ENCODE measurements around the gene HDLBP. TPM values are rescaled to one million over a fixed set of nuclear protein-coding genes. Genes with fewer than 3 reads are reported as not detected.
A peak's percentile ranks its signal among the peaks of the same experiment; 100 is the strongest.

HDLBP gene
- polyA plus RNA-seq, 6 donors from 2014 or later, result 10.0 to 54.7 (median 28.7) TPM

GRCh38 chr2:241273210-241274020 is 42.1 kb downstream of the HDLBP start:
- Mint-ChIP-seq H3K4me3 (peak overlapping the region; percentile 74 to 90 (median 85)), H3K36me3 (peaks cover 0 to 11% of the 10 kb centered on the region in 2 donors), H3K27me3 (no peaks in the 10 kb centered on the region), H3K27ac (peak overlapping the region in 5 of 6 donors; percentile 75 to 87 (median 78)), H3K4me1 (peaks cover 34 to 46% (median 45%) of the 10 kb centered on the region in 3 donors), H3K9me3 (peaks cover 4 to 12% (median 6%) of the 10 kb centered on the region in 7 donors)
- ATAC-seq (ENCODE audit: low read depth in 2 of 2) (peak in 1 of 2 donors; percentile 11), DNase-seq (no peak)

- H3K27ac Mint-ChIP-seq, result peak overlapping the region in 2 of 6 donors; percentile 78 to 91
- DNase-seq (peak; percentile 50), ATAC-seq (ENCODE audit: low read depth in 2 of 2) (peak; percentile 56 to 60)
- peaks cover 0 to 11% of the 10 kb centered on the region in 2 donors for H3K36me3 Mint-ChIP-seq
- H3K9me3 Mint-ChIP-seq, result peaks cover 4 to 12% (median 6%) of the 10 kb centered on the region in 7 donors
- H3K4me3 Mint-ChIP-seq, result peak overlapping the region; percentile 74 to 94 (median 89)
- H3K27me3 Mint-ChIP-seq, result no peaks in the 10 kb centered on the region
- peaks cover 34 to 48% (median 45%) of the 10 kb centered on the region in 3 donors for H3K4me1 Mint-ChIP-seq
Observed at GRCh38 chr2:241272303-241273209, 42.9 kb downstream of the HDLBP start.

GRCh38 chr2:241271706-241272302 is 43.7 kb downstream of the HDLBP start:
- Mint-ChIP-seq H3K4me1 (peaks cover 34 to 55% (median 44%) of the 10 kb centered on the region in 3 donors), H3K9me3 (peaks cover 4 to 12% (median 6%) of the 10 kb centered on the region in 7 donors), H3K27ac (peak overlapping the region; percentile 91 to 96 (median 94)), H3K36me3 (peaks cover 2 to 11% of the 10 kb centered on the region in 2 donors), H3K4me3 (peak overlapping the region; percentile 90 to 98 (median 95)), H3K27me3 (no peaks in the 10 kb centered on the region)
- ATAC-seq (ENCODE audit: low read depth in 2 of 2) (peak; percentile 66 to 69), DNase-seq (peak; percentile 49)

- ATAC-seq (ENCODE audit: low read depth in 2 of 2) (no peak), DNase-seq (no peak)
- peak overlapping the region in 3 of 6 donors; percentile 4 to 91 (median 77) for H3K27ac Mint-ChIP-seq
- H3K4me3 Mint-ChIP-seq, result peak overlapping the region in 7 of 8 donors; percentile 9 to 98 (median 92)
- no peaks in the 10 kb centered on the region for H3K27me3 Mint-ChIP-seq
- peaks cover 7 to 10% of the 10 kb centered on the region in 2 donors for H3K36me3 Mint-ChIP-seq
- peaks cover 3 to 8% (median 6%) of the 10 kb centered on the region in 7 donors for H3K9me3 Mint-ChIP-seq
- H3K4me1 Mint-ChIP-seq, result peaks cover 34 to 60% (median 44%) of the 10 kb centered on the region in 3 donors
Observed at GRCh38 chr2:241270531-241270930, 44.9 kb downstream of the HDLBP start.

- no peak for ATAC-seq (ENCODE audit: low read depth in 2 of 2)
- H3K27me3 Mint-ChIP-seq, result no peaks in the 10 kb centered on the region
- no peak for DNase-seq
- peak overlapping the region in 4 of 8 donors; percentile 30 to 94 (median 55) for H3K4me3 Mint-ChIP-seq
- peaks cover 34 to 56% (median 44%) of the 10 kb centered on the region in 3 donors for H3K4me1 Mint-ChIP-seq
- no peak overlapping the region for H3K27ac Mint-ChIP-seq
- H3K9me3 Mint-ChIP-seq, result peaks cover 0 to 3% (median 0%) of the 10 kb centered on the region in 7 donors
- H3K36me3 Mint-ChIP-seq, result peaks cover under 1 to 10% of the 10 kb centered on the region in 2 donors
Observed at GRCh38 chr2:241269707-241270520, 45.6 kb downstream of the HDLBP start.

- peak overlapping the region in 3 of 8 donors; percentile 28 to 74 (median 61) for H3K4me3 Mint-ChIP-seq
- peaks cover 0 to 2% (median 0%) of the 10 kb centered on the region in 7 donors for H3K9me3 Mint-ChIP-seq
- H3K36me3 Mint-ChIP-seq, result peaks cover 0 to 10% of the 10 kb centered on the region in 2 donors
- peaks cover 27 to 45% (median 39%) of the 10 kb centered on the region in 3 donors for H3K4me1 Mint-ChIP-seq
- DNase-seq, result no peak
- H3K27ac Mint-ChIP-seq, result peak overlapping the region in 4 of 6 donors; percentile 49 to 82 (median 57)
- H3K27me3 Mint-ChIP-seq, result no peaks in the 10 kb centered on the region
- no peak for ATAC-seq (ENCODE audit: low read depth in 2 of 2)
Observed at GRCh38 chr2:241268716-241269445, 46.6 kb downstream of the HDLBP start.

- ATAC-seq (ENCODE audit: low read depth in 2 of 2), result no peak
- peaks cover 21 to 40% (median 34%) of the 10 kb centered on the region in 3 donors for H3K4me1 Mint-ChIP-seq
Observed at GRCh38 chr2:241268306-241268705, 47.2 kb downstream of the HDLBP start.

GRCh38 chr2:241267249-241268067 is 48.0 kb downstream of the HDLBP start:
- Mint-ChIP-seq H3K4me1 (peaks cover 17 to 36% (median 30%) of the 10 kb centered on the region in 3 donors), H3K27me3 (no peaks in the 10 kb centered on the region), H3K4me3 (peak overlapping the region in 1 of 8 donors; percentile 3), H3K27ac (peak overlapping the region in 3 of 6 donors; percentile 51 to 81 (median 67)), H3K9me3 (no peaks in the 10 kb centered on the region), H3K36me3 (peaks cover 10 to 13% of the 10 kb centered on the region in 2 donors)
- no peak for ATAC-seq (ENCODE audit: low read depth in 2 of 2)
- no peak for DNase-seq

More at GRCh38 chr2:241268306-241268705, 47.2 kb downstream of the HDLBP start:
- H3K36me3 Mint-ChIP-seq, result peaks cover 4 to 10% of the 10 kb centered on the region in 2 donors
- no peaks in the 10 kb centered on the region for H3K27me3 Mint-ChIP-seq
- H3K4me3 Mint-ChIP-seq, result peak overlapping the region in 1 of 8 donors; percentile 74
- no peaks in the 10 kb centered on the region for H3K9me3 Mint-ChIP-seq
- H3K27ac Mint-ChIP-seq, result peak overlapping the region in 4 of 6 donors; percentile 19 to 64 (median 47)
- no peak for DNase-seq

- ATAC-seq (ENCODE audit: low read depth in 2 of 2) (no peak), DNase-seq (no peak)
- H3K27ac Mint-ChIP-seq, result no peak overlapping the region
- H3K4me1 Mint-ChIP-seq, result peaks cover 5 to 22% (median 18%) of the 10 kb centered on the region in 3 donors
- H3K9me3 Mint-ChIP-seq, result no peaks in the 10 kb centered on the region
- no peak overlapping the region for H3K4me3 Mint-ChIP-seq
- no peaks in the 10 kb centered on the region for H3K27me3 Mint-ChIP-seq
- H3K36me3 Mint-ChIP-seq, result peaks cover 10 to 22% of the 10 kb centered on the region in 2 donors
Observed at GRCh38 chr2:241265506-241265905, 50.0 kb downstream of the HDLBP start.

- Mint-ChIP-seq H3K36me3 (peaks cover 14 to 22% of the 10 kb centered on the region in 2 donors), H3K27me3 (no peaks in the 10 kb centered on the region), H3K27ac (peak overlapping the region in 1 of 6 donors; percentile 31), H3K9me3 (no peaks in the 10 kb centered on the region), H3K4me1 (peaks cover 0 to 13% (median 2%) of the 10 kb centered on the region in 3 donors), H3K4me3 (no peak overlapping the region)
- no peak for DNase-seq
- no peak for ATAC-seq (ENCODE audit: low read depth in 2 of 2)
Observed at GRCh38 chr2:241263061-241263460, 52.4 kb downstream of the HDLBP start.

GRCh38 chr2:241261628-241262027 is 53.8 kb downstream of the HDLBP start:
- peaks cover 11 to 22% of the 10 kb centered on the region in 2 donors for H3K36me3 Mint-ChIP-seq
- ATAC-seq (ENCODE audit: low read depth in 2 of 2), result no peak

More at GRCh38 chr2:241261628-241262027, 53.8 kb downstream of the HDLBP start:
- H3K27ac Mint-ChIP-seq, result peak overlapping the region in 3 of 6 donors; percentile 18 to 70 (median 20)
- no peak for DNase-seq
- H3K9me3 Mint-ChIP-seq, result no peaks in the 10 kb centered on the region
- H3K27me3 Mint-ChIP-seq, result no peaks in the 10 kb centered on the region
- no peak overlapping the region for H3K4me3 Mint-ChIP-seq
- H3K4me1 Mint-ChIP-seq, result peaks cover 0 to 3% (median 2%) of the 10 kb centered on the region in 3 donors

Measured in naive B cell (primary cell).